HG02798 (cell line): ENCODE results near the gene EFCAB5.
"Not testable (repeated sequence)": the region's sequence is repeated elsewhere in the genome, so short reads cannot be mapped to it uniquely, and the experiment has no call there.

Experiments
- ATAC-seq: cut with Tn5 transposase; IDR thresholded peaks from one replicate; pipeline ENCODE4 v1.9.1; 2021; ENCODE audit warnings: mild to moderate bottlenecking; ENCODE audit not compliant: unreplicated experiment, poor library complexity

Gene EFCAB5

GRCh38 chr17:30147860-30148259 lies 206.4 kb downstream of the EFCAB5 start:
- ATAC-seq: not testable (repeated sequence)

- no peak for ATAC-seq
Measured at GRCh38 chr17:30148376-30148775, 206.9 kb downstream of the EFCAB5 start.

- ATAC-seq: no peak
Measured at GRCh38 chr17:30151471-30151870, 210.0 kb downstream of the EFCAB5 start.

- no peak for ATAC-seq
Measured at GRCh38 chr17:30153463-30153862, 212.0 kb downstream of the EFCAB5 start.

GRCh38 chr17:30155389-30155788 lies 214.0 kb downstream of the EFCAB5 start:
- no peak for ATAC-seq
